GM19043 (cell line): ENCODE measurements around the gene IFI30.
"Not testable (repeated sequence)": the region's sequence is repeated elsewhere in the genome, so short reads cannot be mapped to it uniquely, and the experiment has no call there.

Experiments used
- ATAC-seq: cut with Tn5 transposase; IDR thresholded peaks from one replicate; pipeline ENCODE4 v1.9.1; 2021; ENCODE audit warnings: low read depth; ENCODE audit not compliant: unreplicated experiment

IFI30 gene

DNA sequence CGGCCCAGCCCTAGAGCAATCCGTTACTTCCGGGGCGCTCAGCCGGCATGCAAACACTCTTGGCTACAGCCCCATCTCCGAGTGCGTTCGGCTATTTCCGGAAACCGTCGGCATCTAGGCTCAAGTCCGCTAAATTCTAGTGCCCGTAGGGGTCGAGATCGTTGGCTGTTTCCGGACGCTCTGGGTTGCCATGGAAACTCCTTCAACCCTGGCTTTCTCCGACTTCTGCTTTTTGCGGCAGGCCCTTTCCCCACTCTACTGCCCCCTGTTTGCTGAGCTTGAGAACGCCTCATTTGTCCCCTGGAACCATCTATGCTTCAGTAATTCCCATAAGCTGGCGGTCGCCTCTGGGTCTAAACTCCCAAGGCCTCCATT, 21.2 kb upstream of the IFI30 start:
- ATAC-seq = peak; percentile 62

DNA sequence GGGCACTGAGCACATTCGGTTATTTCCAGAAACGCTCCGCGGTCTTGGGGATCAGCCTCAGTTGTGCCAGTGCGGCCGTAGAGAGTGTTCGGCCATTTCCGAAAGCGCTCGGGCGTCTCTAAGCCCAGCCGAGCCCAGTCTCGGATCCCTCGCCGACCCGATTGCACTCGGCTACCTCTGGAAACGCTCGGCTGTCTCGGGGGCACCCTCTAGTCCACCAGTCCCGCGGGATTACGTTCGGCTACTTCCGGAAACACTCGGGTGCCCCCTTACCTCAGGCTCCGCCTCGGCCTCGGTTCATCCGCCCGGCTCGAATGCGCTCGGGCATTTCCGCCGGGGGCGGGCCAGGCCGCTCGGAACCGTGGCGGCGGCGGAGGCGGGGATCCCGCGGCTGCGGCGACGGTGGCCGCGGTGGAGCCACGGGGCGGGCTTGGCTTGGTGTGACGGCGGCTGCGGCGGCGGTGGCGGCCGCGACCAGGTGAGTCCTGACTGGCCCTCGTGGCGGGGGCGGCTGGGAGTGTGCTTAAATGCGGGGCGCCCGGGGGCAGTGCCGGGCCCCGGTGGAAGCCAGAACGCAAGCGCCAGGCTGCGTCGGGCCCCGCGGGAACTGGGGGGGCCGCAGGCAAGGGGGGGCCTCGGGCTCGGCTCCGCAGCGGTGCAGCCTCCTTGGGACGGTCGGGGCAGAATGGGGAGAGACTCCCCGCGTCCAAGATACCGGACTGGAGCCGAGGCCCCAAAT, 20.6 kb upstream of the IFI30 start, which contains the start of gene PIK3R2:
TSS of gene PIK3R2 (plus strand) at position 347 of the 739 bp plus-strand sequence. CDS start 2,717 bp downstream, outside the sequence.
- ATAC-seq = peak; percentile 71

DNA sequence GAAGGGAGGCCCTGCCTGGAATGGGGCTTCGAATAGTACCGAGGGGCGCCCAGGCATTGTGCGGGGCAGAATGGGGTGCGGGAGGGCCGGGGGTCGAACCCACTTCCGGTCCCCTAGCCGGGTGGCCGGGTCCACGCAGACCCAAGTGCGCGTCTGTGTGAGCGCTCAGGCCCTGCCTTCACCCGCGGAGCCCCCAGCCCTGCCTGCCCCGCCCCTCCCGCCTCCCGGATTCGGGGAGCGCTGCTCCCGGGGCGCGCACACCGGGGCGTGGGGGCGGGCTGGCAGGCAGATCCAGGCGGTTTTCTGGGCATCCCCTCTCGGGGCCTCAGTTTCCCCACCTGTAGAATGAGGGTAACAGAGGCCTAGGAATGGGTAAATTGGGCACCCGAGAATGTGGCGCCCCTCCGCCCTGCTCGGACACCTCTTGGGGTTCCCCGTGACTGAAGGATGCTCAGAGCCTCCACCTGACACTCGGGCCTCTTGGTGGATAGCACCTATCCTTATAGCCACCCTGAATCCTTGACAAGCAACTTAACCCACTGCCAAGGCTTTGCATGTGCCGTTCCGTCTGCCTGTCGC, 20.0 kb upstream of the IFI30 start:
- no peak for ATAC-seq

DNA sequence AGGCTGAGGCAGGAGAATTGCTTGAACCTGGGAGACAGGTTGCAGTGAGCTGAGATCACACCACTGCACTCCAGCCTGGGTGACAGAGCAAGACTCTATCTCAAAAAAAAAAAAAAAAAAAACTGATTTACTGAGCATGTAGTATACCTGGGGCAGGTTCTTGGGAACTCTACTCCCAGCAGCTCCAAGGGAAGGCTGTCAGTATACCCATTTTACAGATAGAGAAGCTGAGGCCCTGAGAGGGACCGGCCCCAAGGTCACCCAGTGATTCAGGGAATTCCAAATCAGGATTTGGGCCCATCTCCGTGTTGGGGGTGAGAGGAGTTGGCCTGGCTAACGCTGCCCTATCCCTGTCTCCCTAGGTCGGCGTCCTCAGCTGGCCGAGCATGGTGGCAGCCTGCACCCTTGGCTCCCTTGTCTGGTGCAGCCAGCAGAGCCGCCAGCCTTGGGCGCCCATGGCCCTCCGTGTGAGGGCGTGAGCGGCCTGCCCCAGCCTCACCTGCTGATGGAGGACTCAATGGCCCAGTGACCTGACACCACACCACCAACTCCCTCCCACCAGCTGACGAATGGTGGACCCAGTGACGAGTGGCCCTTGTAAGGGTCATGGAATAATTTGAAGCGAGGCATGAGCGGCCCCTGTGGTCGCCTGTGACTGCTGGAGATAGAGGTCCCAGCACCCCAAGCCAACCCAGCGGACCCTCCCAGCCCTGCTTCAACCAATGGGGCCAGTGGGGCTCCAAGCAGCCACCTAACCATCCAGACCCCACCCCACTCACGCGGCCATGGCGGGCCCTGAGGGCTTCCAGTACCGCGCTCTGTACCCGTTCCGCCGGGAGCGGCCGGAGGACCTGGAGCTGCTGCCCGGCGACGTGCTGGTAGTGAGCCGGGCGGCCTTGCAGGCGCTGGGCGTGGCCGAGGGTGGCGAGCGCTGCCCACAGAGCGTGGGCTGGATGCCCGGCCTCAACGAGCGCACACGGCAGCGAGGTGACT, 18.2 kb upstream of the IFI30 start:
- no peak for ATAC-seq

DNA sequence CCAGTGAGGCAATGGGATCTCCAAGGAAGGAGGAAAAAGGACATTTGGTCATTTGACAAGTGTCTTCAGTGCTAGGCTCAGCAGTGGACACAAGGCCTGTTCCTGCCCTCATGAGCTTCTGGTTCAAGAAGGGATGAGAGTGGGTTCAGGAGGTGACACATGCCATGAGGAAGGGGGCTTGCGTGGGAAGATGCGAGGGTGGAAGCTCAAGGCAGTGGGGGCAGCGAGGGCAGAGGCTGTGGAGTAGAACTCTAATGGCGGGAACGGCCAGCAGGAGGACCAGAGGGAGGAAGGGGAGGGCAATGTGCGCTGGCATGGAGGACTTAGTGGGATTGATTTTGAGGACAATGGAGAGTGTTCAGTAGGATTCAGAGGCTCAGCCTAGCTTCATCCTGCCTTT, 17.3 kb upstream of the IFI30 start:
- no peak for ATAC-seq

DNA sequence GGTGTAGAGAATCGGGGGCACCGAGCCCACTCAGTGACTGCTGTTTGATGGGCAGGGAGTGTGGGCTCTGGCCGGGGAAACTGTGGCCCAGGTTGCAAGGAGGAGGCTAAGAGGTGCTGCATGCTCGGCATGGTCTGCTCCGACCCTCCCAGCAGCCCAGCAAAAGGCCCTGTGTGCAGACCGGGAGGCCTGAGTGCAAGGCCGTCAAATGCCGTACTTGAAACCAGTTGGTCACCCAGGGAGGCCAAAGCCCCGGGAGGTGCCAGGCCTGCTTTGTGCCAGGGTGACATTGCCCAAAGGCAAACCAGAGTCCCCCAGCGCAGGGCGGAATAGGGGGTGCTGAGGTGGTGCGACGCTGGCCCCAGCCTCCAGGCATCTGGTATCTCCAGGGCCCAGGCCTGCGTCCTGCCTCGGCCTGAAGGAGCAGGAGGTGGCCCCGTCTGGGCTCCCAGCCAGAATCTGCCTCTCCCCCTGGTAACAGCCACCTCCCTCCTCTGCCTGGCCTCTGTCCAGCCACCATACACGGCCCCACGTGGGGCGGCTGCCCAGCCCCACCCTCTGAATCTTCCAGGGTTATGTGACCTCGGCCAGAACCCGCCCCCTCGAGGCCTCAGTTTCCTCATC, 16.7 kb upstream of the IFI30 start:
- ATAC-seq = no peak

DNA sequence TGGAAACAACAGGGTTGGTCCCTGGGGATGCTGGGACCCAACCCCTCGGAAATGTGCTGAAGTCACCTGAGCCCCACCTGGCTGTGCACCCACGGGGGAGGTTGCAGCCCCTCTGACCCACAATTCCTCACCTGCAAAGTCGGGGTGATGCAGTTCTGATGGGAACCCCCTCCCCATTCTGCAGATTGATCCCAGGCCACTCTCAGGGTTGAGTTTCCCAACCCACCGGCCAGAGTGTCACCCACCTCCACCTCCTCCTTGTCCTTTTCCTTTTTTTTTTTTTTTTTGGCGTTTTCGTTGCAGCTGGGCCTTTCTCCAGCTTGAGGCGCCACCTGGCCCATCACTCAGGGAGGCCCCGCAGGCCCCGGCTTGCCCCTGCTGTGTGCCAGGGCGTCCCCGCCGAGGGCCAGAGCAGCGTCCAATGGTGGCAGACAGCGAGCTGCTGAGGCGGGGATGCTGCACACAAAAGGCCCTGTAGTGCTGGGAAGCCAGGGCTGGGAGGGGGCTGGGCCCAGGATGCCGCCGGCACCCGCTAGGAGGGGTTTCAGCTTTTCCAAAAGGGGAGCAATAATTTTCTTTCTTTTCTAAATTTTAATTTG, 16.0 kb upstream of the IFI30 start:
- ATAC-seq = no peak

DNA sequence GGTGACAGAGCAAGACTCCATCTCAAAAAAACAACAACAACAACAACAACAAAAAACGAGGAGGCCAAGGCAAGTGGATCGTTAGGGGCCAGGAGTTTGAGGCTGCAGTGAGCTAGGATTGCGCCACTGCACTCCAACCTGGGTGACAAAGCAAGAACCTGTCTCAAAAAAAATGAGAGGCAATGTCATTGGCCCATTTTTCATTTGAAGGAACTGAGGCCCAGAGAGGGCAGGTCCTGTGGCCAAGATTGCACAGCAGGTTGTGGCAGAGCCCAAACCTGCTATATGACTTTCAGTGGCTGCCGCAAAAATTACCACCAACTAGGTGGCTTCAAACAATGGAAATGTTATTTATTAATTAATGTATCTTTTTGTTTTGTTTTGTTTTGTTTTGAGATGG, 15.1 kb upstream of the IFI30 start:
- ATAC-seq = no peak

DNA sequence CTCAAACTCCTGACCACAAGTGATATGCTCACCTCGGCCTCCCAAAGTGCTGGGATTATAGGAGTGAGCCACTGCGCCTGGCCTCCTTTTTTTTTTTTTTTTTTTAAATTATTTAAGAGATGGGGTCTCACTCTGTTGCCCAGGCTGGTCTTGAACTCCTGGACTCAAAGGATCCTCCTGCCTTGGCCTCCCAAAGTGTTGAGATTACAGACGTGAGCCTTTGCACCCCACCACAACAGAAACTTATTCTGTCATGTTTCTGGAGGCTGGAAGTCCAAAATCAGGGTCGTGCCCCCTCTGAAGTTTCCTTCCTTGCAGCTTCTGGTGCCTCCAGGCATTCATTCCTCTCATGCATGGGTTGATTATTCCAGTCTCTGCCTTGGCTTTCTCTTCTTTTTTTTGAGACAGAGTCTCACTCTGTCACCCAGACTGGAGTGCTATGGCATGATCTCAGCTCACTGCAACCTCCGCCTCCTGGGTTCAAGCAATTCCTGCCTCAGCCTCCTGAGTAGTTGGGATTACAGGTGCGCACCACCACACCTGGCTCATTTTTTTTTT, 14.5 kb upstream of the IFI30 start:
- ATAC-seq = not testable (repeated sequence)

DNA sequence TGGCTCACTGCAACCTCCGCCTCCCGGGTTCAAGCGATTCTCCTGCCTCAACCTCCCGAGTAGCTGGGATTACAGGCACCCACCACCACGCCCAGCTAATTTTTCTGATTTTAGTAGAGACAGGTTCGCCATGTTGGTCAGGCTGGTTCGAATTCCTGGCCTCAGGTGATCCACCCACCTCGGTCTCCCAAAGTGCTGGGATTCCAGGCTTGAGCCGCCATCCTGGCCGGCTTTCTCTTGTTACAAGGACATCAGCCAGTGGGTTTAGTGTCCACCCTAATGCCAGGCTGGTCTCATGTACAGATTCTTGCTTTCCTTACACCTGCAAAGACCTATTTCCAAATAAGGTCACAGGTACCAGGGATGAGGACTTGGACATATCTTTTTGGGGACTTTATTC, 13.8 kb upstream of the IFI30 start:
- ATAC-seq = no peak

DNA sequence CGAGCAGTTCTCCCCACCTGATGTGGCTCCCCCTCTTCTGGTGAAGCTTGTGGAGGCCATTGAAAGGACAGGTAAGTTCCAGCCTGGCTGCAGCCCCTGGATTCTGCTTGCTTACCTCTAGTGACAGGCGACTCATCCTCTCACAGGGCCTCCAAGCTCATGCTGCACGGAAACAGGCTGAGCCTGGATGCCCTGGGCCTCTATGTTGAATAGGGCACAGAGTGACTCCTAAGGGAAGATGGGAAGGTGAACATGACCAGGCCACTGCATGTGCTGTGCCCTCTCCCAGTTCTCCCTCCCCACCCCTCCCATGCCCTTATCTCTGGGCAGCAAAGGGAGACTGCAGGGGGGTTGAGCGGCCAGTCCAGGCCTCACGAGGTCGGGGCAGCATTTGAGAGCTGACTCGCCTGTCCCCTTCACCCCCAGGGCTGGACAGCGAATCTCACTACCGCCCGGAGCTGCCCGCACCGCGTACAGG, 13.1 kb upstream of the IFI30 start:
- no peak for ATAC-seq

DNA sequence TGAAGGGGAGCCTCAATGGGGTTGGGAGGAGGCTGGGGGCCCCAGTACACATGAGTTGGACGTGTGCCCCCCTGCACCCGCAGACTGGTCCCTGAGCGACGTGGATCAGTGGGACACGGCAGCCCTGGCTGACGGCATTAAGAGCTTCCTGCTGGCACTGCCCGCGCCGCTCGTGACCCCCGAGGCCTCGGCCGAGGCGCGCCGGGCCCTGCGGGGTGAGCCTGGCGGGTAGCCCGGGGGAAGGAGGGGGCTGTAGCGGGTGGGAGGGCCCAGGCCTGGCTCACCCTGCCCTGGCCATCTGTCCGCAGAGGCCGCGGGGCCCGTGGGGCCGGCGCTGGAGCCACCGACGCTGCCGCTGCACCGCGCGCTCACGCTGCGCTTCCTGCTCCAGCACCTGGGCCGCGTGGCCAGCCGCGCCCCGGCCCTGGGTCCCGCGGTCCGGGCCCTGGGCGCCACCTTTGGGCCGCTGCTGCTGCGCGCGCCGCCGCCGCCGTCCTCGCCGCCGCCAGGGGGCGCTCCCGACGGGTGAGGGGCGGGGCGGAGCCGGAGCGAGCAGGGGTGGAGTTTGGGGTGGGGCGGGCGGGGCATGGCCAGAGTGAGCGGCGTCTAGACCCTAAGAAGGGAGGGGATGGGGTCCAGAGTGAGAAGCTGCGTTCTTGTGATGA, 12.5 kb upstream of the IFI30 start:
- no peak for ATAC-seq

DNA sequence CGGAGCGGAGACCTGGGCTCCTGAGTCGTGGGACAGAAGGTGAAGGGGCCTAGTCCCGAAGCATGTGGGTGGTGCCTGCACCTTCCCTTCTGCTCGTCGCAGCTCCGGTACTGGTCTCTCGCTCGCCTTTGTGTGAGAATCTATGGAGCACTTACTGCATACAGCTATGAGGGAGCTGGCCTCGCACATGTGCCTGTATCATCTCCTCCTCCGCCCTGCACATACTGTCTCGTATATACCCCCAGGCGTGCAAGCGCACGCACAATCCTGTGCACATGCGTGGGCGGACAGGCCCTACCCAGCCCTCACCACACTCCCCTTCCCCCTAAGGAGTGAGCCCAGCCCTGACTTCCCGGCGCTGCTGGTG, 12.0 kb upstream of the IFI30 start:
- no peak for ATAC-seq

DNA sequence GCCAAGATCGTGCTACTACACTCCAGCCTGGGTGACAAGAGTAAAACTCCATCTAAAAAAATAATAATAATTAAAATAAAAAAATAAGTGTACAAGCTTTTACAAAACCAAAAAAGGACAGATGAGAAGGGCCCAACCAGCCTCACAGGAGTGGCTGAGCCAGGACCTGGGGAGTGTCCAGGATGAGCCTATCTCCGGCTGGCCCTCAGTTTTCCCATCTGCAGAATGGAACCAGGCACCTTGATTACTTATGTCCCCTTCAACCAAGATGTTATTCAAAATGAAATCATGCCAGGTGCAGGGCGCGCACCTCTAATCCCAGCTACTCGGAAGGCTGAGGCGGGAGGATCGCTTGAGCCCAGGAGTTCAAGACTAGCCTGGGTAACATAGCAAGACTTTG, 9.5 kb upstream of the IFI30 start:
- ATAC-seq = no peak

DNA sequence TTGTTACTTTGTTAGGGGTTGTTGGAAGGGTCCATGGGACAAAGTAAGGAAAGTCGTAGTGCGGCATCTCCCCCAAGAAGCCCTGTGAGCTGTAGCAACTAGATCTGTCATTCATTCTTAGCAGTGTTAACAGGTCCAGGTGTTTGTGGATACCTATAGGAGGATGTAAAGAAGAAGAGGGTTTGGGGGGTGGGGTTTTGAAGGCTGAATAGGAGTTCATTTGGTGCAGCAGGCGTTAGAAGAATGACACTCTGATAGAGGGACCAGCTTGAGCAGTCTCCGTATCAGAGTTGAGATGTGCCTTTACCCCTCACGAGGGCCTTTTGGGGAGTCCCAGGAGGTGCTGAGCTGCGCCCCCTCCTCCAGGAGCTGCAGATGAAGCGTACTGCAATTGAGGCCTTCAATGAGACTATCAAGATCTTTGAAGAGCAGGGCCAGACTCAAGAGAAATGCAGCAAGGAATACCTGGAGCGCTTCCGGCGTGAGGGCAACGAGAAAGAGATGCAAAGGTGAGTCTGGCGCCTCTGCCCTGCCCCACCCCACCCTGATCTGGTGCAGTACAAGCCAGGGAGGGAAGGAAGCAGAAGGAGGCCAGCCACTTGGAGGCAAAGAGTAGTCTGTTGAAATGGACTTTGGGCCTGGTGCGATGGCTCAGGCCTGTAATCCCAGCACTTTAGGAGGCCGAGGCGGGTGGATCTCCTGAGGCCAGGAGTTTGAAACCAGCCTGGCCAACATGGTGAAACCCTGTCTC, 7.6 kb upstream of the IFI30 start:
- no peak for ATAC-seq

DNA sequence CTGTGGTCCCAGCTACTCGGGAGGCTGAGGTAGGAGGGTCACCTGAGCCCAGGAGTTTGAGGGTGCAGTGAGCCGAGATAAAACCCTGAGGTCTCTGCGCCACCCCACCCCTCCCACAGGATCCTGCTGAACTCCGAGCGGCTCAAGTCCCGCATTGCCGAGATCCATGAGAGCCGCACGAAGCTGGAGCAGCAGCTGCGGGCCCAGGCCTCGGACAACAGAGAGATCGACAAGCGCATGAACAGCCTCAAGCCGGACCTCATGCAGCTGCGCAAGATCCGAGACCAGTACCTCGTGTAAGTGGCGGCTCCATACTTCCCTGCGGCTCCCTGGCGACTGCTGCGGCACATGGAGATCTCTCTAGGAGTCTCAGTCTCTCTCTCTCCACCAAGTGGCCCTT, 6.6 kb upstream of the IFI30 start:
- ATAC-seq = no peak

DNA sequence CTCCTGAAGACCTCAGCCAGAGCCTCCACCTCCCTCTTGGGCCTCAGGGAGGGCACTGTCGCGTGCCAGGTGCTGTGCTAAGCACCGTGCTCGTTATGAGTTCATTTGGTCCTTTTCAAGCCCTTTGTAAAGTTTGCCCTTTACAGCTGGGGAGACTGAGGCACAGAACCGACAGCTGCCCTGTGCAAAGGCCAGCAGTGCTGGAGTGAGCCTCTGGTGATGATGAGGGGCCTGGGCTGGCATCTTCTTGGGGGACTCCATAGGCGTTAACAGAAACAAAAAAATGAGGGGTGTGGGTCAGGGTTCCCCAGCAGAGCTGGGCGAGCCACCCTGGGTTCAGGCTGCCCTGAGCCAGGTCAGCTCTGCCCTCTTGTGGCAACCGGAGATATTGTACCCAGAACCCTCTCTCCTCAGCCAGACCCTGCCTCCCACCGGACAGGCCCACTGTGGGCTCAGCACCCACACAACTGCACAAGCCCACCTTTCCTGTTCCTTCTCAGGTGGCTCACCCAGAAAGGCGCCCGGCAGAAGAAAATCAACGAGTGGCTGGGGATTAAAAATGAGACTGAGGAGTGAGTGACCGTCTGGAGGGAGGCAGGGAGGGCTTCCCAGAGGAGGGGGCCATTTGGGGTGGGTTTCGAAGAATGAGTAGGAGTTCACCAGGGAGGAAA, 5.5 kb upstream of the IFI30 start:
- no peak for ATAC-seq

DNA sequence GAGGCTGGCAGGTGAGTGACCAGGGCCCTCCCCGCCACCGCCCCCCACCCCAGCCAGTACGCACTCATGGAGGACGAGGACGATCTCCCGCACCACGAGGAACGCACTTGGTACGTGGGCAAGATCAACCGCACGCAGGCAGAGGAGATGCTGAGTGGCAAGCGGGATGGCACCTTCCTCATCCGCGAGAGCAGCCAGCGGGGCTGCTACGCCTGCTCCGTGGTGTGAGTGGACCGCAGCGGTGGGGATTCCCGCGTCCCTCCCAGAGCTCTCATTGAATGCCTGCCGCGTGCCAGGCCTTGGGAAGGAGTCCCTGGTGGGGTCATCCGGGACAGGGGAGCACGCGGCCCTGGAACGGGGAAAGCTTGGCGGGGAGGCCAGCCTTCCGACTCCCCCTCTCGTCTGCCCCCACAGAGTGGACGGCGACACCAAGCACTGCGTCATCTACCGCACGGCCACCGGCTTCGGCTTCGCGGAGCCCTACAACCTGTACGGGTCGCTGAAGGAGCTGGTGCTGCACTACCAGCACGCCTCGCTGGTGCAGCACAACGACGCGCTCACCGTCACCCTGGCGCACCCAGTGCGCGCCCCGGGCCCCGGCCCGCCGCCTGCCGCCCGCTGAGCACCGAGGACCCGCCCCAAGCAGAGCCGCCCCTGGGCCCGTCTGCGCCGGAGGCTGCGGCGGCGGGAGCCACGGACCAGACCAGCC, 4.8 kb upstream of the IFI30 start:
- no peak for ATAC-seq
